SK-N-SH (cell line): ENCODE measurements around the gene TMCC2. TPM values are rescaled to one million over a fixed set of nuclear protein-coding genes. Genes with fewer than 3 reads are reported as not detected.

Experiments
- CTCF ChIA-PET: fragments of 300-600, 350-600 bp; formaldehyde crosslinking; extraction: SDS; loops from one replicate; lab custom pipeline; 2021; lab: Yijun Ruan, JAX
- POLR2A ChIA-PET: fragments of 350-600 bp; sonication (Branson Sonifier 250); formaldehyde crosslinking; extraction: SDS; loops from one replicate; lab custom pipeline; 2020; ENCODE audit warnings: antibody characterized with exemption, inconsistent platforms; lab: Yijun Ruan, JAX
- DNase-seq: peaks from one replicate; pipeline ENCODE4 v3.0.0; 2012
- H2AFZ ChIP-seq: fragments of 200-600 bp; sonication (generic); 2 replicates; pipeline ENCODE4 v1.8.1; 2016; ENCODE audit warnings: antibody characterized with exemption, mild to moderate bottlenecking, low read depth
- H3F3A ChIP-seq: fragments of 200-600 bp; sonication (generic); replicated peaks from 2 replicates; pipeline ENCODE3; 2016; ENCODE audit warnings: antibody characterized with exemption, mild to moderate bottlenecking; ENCODE audit not compliant: insufficient read depth
- H3K27ac ChIP-seq, 2 experiments: fragments of 200-500 bp in 1 of 2; fragments of 200-600 bp in 1 of 2; sonication (Bioruptor generic) in 1 of 2; sonication (generic), shearing (Covaris generic) in 1 of 2; 2 replicates each; pipeline versions ENCODE4 v1.5.1 to v1.6.1; 2014 to 2016; ENCODE audit warnings: low read depth in 2 of 2, inconsistent platforms in 1 of 2, low read length in 1 of 2, mild to moderate bottlenecking in 1 of 2, mixed read lengths in 1 of 2
- H3K27me3 ChIP-seq: fragments of 200-600 bp; sonication (generic), shearing (Covaris generic); 2 replicates; pipeline ENCODE4 v1.6.1; 2016; ENCODE audit warnings: mixed run types; ENCODE audit not compliant: insufficient read depth
- H3K36me3 ChIP-seq, 2 experiments: fragments of 200-500 bp in 1 of 2; fragments of 200-600 bp in 1 of 2; sonication (Bioruptor generic) in 1 of 2; sonication (generic) in 1 of 2; replicated peaks in 1 of 2; 2 replicates each; pipeline versions ENCODE3 to v1.5.1; 2014 to 2016; ENCODE audit warnings: low read length in 1 of 2, mild to moderate bottlenecking in 1 of 2; ENCODE audit not compliant: insufficient read depth in 2 of 2, control insufficient read depth in 1 of 2
- H3K4me1 ChIP-seq, 2 experiments: fragments of 200-500 bp in 1 of 2; fragments of 200-600 bp in 1 of 2; sonication (Bioruptor generic) in 1 of 2; sonication (generic), shearing (Covaris generic) in 1 of 2; 2 replicates each; pipeline versions ENCODE4 v1.5.1 to v1.6.1; 2014 to 2016; ENCODE audit warnings: low read depth in 1 of 2, low read length in 1 of 2, mixed run types in 1 of 2; ENCODE audit not compliant: insufficient read depth in 2 of 2, control insufficient read depth in 1 of 2
- H3K4me2 ChIP-seq: fragments of 200-600 bp; sonication (generic), shearing (Covaris generic); 2 replicates; pipeline ENCODE4 v1.6.1; 2017; ENCODE audit warnings: mixed run types
- H3K4me3 ChIP-seq, 2 experiments: fragments of 200-500 bp in 1 of 2; fragments of 200-600 bp in 1 of 2; sonication (Bioruptor generic) in 1 of 2; sonication (generic), shearing (Covaris generic) in 1 of 2; 2 replicates each; pipeline versions ENCODE4 v1.5.1 to v1.8.1; 2014 to 2016; ENCODE audit warnings: low read depth in 2 of 2, inconsistent platforms in 1 of 2, low read length in 1 of 2, mild to moderate bottlenecking in 1 of 2, mixed read lengths in 1 of 2, moderate library complexity in 1 of 2
- H3K79me2 ChIP-seq: fragments of 200-600 bp; sonication (generic); 2 replicates; pipeline ENCODE4 v1.8.1; 2017; ENCODE audit warnings: mild to moderate bottlenecking; ENCODE audit not compliant: insufficient read depth
- H3K9ac ChIP-seq: fragments of 200-600 bp; sonication (generic); 2 replicates; pipeline ENCODE4 v1.6.1; 2017; ENCODE audit warnings: mixed run types
- H3K9me2 ChIP-seq: fragments of 200-600 bp; sonication (generic); 2 replicates; pipeline ENCODE4 v1.6.1; 2017; ENCODE audit warnings: mixed run types
- H3K9me3 ChIP-seq: fragments of 200-600 bp; sonication (generic); 2 replicates; pipeline ENCODE4 v1.6.1; 2017; ENCODE audit warnings: mixed run types, mild to moderate bottlenecking, moderate library complexity
- H4K20me1 ChIP-seq: fragments of 200-600 bp; sonication (generic); 2 replicates; pipeline ENCODE4 v1.6.1; 2017; ENCODE audit warnings: mild to moderate bottlenecking, mixed run types; ENCODE audit not compliant: insufficient read depth
- CHD2 ChIP-seq: fragments of 150-350 bp; IDR thresholded peaks from 2 replicates; pipeline ENCODE4 v1.6.1; 2018; ENCODE audit warnings: low read length; ENCODE audit not compliant: partially characterized antibody
- EP300 ChIP-seq, 2 experiments: IDR thresholded peaks; 2 replicates each; pipeline versions ENCODE4 v1.4.0 to v1.6.1; 2012; ENCODE audit warnings: borderline replicate concordance in 1 of 2, low read depth in 1 of 2, low read length in 1 of 2
- GABPA ChIP-seq: IDR thresholded peaks from 2 replicates; pipeline ENCODE4 v1.4.0; 2012; ENCODE audit warnings: low read depth, mild to moderate bottlenecking
- JUND ChIP-seq: IDR thresholded peaks from 2 replicates; pipeline ENCODE4 v1.4.0; 2012
- NRF1 ChIP-seq: IDR thresholded peaks from 2 replicates; pipeline ENCODE4 v1.6.1; 2012; ENCODE audit warnings: low read depth, mild to moderate bottlenecking, low read length
- POLR2AphosphoS5 ChIP-seq: IDR thresholded peaks from 2 replicates; pipeline ENCODE4 v1.6.1; 2012; ENCODE audit warnings: low read depth, low read length
- SMC3 ChIP-seq: IDR thresholded peaks from 2 replicates; pipeline ENCODE4 v1.6.1; 2012; ENCODE audit warnings: low read depth, low read length, improper control_type of control experiment
- YY1 ChIP-seq: IDR thresholded peaks from 2 replicates; pipeline ENCODE4 v1.4.0; 2012; ENCODE audit warnings: low read depth, mild to moderate bottlenecking
- WGBS: methylation state at CpG from one replicate; pipeline ENCODE4 v1.1.6; 2017; ENCODE audit warnings: low lambda C conversion rate; 5-methylcytosine and 5-hydroxymethylcytosine counted together
- polyA plus RNA-seq, 3 experiments: library from polyadenylated mRNA; depleted of rRNA; stranded (reverse); fragments of >200 nt; gene quantifications; 2 replicates each; pipeline ENCODE4 v1.2.3, GENCODE V29; 2012
- TF ChIP-seq, protein P1 (sequence below): IDR thresholded peaks from 2 replicates; pipeline ENCODE4 v1.6.1; 2012; ENCODE audit warnings: mild to moderate bottlenecking, low read depth, low read length, moderate library complexity
- TF ChIP-seq, protein P2 (sequence below): fragments of 200-600 bp; sonication (generic); IDR thresholded peaks from 2 replicates; pipeline ENCODE4 v1.6.1; 2017; ENCODE audit warnings: antibody characterized with exemption, mild to moderate bottlenecking, moderate library complexity
- TF ChIP-seq, protein P3 (sequence below): IDR thresholded peaks from 2 replicates; pipeline ENCODE4 v1.4.0; 2012; ENCODE audit warnings: low read depth, borderline replicate concordance

The TMCC2 gene
- polyA plus RNA-seq, 1 of the 3 experiments (the other 2 are of a cell fraction): 6.0 TPM

DNA sequence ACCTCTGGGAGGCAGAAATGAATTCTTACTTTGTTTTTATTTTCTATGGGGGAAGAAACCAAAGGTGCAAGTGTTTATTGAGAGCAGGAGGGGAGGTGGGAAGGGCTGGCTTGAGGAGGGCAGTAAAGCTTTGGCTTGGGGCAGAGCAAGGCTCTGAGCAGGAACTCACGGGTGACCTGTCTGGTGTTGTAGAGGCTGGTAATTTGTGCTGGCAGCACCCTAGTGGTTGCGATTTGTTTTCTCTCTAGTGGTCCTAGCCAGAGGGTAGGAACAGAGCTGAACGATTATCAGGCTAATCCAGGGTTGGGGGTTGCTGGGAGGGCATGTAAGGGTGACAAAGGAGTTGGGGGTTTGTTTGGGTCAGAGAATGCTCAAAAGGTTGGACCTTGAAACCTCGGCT lies 16.6 kb downstream of the TMCC2 start (continued):
- TF ChIP-seq, protein P1, sequence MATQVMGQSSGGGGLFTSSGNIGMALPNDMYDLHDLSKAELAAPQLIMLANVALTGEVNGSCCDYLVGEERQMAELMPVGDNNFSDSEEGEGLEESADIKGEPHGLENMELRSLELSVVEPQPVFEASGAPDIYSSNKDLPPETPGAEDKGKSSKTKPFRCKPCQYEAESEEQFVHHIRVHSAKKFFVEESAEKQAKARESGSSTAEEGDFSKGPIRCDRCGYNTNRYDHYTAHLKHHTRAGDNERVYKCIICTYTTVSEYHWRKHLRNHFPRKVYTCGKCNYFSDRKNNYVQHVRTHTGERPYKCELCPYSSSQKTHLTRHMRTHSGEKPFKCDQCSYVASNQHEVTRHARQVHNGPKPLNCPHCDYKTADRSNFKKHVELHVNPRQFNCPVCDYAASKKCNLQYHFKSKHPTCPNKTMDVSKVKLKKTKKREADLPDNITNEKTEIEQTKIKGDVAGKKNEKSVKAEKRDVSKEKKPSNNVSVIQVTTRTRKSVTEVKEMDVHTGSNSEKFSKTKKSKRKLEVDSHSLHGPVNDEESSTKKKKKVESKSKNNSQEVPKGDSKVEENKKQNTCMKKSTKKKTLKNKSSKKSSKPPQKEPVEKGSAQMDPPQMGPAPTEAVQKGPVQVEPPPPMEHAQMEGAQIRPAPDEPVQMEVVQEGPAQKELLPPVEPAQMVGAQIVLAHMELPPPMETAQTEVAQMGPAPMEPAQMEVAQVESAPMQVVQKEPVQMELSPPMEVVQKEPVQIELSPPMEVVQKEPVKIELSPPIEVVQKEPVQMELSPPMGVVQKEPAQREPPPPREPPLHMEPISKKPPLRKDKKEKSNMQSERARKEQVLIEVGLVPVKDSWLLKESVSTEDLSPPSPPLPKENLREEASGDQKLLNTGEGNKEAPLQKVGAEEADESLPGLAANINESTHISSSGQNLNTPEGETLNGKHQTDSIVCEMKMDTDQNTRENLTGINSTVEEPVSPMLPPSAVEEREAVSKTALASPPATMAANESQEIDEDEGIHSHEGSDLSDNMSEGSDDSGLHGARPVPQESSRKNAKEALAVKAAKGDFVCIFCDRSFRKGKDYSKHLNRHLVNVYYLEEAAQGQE: no peak
- TF ChIP-seq JUND (no peak), YY1 (no peak), POLR2AphosphoS5 (no peak), GABPA (no peak), CHD2 (no peak), NRF1 (no peak)
- TF ChIP-seq, protein P2, sequence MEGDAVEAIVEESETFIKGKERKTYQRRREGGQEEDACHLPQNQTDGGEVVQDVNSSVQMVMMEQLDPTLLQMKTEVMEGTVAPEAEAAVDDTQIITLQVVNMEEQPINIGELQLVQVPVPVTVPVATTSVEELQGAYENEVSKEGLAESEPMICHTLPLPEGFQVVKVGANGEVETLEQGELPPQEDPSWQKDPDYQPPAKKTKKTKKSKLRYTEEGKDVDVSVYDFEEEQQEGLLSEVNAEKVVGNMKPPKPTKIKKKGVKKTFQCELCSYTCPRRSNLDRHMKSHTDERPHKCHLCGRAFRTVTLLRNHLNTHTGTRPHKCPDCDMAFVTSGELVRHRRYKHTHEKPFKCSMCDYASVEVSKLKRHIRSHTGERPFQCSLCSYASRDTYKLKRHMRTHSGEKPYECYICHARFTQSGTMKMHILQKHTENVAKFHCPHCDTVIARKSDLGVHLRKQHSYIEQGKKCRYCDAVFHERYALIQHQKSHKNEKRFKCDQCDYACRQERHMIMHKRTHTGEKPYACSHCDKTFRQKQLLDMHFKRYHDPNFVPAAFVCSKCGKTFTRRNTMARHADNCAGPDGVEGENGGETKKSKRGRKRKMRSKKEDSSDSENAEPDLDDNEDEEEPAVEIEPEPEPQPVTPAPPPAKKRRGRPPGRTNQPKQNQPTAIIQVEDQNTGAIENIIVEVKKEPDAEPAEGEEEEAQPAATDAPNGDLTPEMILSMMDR: no peak
- TF ChIP-seq, all 33 proteins: peak for 0

DNA sequence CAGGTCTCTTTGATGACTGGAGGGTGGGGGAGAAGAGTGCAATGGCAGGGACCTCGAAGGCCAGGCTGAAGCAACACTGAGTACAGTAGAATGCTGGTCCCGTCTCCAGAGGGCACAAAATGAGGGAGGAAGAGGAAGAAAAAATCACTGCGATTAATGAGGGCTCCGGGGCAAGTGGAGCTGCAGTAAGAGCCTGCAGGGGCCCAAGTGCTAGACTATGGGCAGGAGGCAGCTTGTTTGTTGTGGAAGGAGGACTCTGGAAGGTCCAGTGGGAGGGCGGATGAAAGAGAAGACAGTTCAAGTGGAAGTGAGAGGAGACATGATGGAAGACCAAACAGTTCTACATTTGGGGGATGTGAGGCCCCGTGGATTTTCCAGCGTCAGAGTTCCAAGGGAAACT lies 17.4 kb downstream of the TMCC2 start:
- H3K4me2 ChIP-seq: no peak overlapping the region
- no peak for DNase-seq
- no peaks in the 10 kb centered on the region for H3K36me3 ChIP-seq
- WGBS: 81% methylated on average over 7 of the region's 7 CpGs
- H3K79me2 ChIP-seq: no peaks in the 10 kb centered on the region
- H3K9ac ChIP-seq: no peak overlapping the region
- no peak overlapping the region for H3K4me3 ChIP-seq
- no peaks in the 10 kb centered on the region for H3K9me2 ChIP-seq
- no peaks in the 10 kb centered on the region for H3F3A ChIP-seq
- H4K20me1 ChIP-seq: no peaks in the 10 kb centered on the region
- H2AFZ ChIP-seq: no peak overlapping the region
- TF ChIP-seq, protein P3, sequence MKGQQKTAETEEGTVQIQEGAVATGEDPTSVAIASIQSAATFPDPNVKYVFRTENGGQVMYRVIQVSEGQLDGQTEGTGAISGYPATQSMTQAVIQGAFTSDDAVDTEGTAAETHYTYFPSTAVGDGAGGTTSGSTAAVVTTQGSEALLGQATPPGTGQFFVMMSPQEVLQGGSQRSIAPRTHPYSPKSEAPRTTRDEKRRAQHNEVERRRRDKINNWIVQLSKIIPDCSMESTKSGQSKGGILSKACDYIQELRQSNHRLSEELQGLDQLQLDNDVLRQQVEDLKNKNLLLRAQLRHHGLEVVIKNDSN: no peak
- TF ChIP-seq SMC3 (no peak), EP300 (IDR thresholded peaks at IDR 0.05; ENCODE audit: borderline replicate concordance in 1 of 2, low read depth in 1 of 2, low read length in 1 of 2) (no peak), YY1 (no peak)
- ChIA-PET CTCF (interaction anchor here (0.7 to 6.8 kb wide), 4 partner anchors 11 to 1791 kb away, joined by 3 to 75 read pairs (median 6); no protein-coding TSS in a partner anchor), POLR2A (interaction anchor here (0.6 kb wide), 1 partner anchor 747 kb away, joined by 3 read pairs; no protein-coding TSS in a partner anchor)
- H3K4me1 ChIP-seq: peaks cover 7 to 20% of the 10 kb centered on the region in 2 experiments; a peak in 1 of 4 replicates
- no peak overlapping the region for H3K27ac ChIP-seq
- H3K9me3 ChIP-seq: no peaks in the 10 kb centered on the region
- no peaks in the 10 kb centered on the region for H3K27me3 ChIP-seq
